DMS153 treated with DMSO at 0.1 percent for 48 hours (cell line): ENCODE measurements around the gene RGS7.
A peak's percentile ranks its signal among the peaks of the same experiment; 100 is the strongest.
"Not testable (repeated sequence)": the region's sequence is repeated elsewhere in the genome, so short reads cannot be mapped to it uniquely, and the experiment has no call there.

ENCODE experiments used
- DNase-seq: peaks from one replicate; lab custom pipeline; 2025; ENCODE audit not compliant: unreplicated experiment; lab: John Stamatoyannopoulos, UW

The RGS7 gene

DNA sequence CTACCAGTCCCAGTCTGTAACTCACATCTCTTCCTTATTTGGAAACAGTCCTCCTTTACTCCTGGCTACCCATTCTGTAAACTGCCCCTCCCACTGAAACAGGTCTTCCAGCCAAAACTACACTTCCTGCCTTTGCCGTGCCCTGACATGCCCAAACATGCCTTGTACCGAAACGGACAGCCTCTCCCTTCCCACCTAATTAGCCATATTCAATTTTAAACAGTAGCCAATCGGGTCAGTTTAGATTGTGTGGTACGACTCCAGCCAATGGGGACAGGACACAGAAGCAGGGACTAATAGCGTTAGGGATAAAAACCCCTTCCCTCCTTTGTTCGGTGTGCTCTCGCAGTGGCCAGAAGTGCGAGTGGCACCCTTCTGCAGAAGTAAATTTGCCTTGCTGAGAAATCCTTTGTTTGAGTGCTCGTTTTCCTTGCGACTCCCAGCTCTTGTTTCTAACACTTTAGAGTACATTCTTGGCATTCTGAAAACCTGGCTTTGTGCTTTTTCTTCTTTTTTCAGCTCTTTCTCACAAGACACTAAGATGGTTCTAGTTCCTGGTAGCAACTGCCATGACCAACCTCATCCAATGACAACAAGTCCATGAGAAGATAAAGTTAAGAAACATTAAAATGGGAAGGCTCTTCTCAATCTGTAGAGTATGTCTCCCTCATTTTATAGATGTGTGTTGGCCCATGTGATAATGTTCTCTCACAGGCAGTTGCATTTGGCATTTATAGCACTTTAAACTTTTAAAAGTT lies 419.9 kb downstream of the RGS7 start:
- DNase-seq: no peak

GRCh38 chr1:240935920-240936319 lies 421.1 kb downstream of the RGS7 start:
- no peak for DNase-seq

DNA sequence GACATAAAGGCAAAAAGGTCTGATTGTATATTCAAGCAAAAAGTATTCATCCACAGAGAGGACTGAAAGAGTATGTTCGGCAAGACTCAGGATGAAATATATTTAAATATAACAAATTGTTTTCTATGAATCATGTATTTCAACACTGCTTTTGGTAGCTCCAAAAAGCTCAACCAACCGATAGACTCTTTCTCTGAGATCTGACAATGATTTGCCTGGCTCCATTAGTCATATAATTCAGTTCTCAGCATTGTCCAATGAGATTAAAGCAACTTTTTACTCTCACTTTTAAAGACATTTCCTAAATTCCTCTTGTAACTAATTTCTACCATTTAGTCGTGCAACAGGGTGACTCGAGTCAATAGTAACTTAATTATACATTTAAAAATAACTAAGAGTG lies 426.0 kb downstream of the RGS7 start:
- no peak for DNase-seq

DNA sequence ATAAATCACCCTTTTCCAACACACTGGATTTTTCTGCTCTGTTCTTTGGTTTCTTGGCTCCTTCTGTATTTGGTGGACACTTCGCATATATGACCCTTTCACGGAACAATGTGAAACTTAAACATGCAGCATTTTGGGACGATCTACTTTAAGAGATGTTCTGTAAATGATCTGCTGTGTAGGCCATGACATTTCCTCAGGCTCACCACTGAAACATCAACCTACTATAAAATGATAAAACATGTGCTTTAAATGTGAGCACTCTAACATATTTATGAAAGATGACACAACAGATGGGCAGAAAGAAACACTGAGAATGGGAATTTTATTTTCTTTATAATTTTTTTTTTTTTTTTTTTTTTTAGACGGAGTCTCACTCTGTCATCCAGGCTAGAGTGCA lies 428.7 kb downstream of the RGS7 start:
- DNase-seq: no peak

DNA sequence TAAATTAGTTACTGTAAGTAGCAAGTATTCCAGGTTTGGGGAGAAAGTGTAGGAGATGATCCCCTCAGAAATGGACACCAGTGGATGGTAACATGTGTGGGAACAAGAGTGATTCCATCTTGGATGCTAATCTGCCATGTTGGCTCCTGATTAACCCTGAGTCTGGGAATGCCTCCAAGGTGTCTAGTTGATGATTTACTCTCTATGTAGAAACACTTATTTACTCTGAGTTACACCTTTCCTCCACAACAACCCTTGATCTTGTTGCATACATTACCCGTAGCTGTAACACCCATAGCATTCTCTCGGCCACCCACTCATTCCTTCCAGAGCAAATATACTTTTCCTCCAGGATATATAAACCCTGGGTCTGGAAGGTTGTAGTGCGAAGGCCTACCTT lies 429.2 kb downstream of the RGS7 start:
- DNase-seq: no peak

DNA sequence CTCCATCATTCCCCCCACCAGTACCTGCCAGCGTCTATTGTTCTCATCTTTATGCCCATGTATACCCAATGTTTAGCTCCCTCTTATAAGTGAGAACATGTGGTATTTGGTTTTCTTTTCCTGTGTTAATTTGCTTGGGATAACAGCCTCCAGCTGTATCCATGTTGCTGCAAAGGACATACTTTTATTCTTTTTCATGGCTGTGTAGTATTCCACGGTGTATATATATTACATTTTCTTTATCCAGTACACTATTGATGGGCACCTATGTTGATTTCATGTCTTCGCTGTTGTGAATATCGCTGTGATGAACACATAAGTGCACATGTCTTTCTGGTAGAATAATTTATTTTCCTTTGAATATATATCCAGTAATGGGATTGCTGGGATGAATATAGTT lies 431.7 kb downstream of the RGS7 start:
- DNase-seq: no peak

DNA sequence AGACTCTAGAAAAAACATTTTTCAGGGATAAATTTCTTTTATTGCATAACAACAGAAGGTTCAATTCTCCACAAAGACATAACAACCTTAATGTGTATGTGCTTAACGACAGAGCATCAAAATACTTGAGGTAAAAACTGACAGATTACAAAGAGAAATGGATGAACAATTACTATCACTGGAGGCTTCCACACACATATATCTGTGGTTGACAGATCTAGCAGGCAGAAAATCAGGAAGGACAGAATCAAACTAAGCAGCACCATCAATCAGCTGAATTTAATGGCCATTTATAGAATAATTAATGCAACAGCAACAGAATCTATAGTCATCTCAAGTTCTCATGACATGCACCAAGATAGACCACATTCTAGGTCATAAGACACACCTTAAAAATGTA lies 439.0 kb downstream of the RGS7 start:
- no peak for DNase-seq

GRCh38 chr1:240914506-240914905 lies 442.5 kb downstream of the RGS7 start:
- DNase-seq: no peak

GRCh38 chr1:240912821-240913220 lies 444.2 kb downstream of the RGS7 start:
- no peak for DNase-seq

- DNase-seq: no peak
Observed at GRCh38 chr1:240909701-240910457, 447.1 kb downstream of the RGS7 start.

DNA sequence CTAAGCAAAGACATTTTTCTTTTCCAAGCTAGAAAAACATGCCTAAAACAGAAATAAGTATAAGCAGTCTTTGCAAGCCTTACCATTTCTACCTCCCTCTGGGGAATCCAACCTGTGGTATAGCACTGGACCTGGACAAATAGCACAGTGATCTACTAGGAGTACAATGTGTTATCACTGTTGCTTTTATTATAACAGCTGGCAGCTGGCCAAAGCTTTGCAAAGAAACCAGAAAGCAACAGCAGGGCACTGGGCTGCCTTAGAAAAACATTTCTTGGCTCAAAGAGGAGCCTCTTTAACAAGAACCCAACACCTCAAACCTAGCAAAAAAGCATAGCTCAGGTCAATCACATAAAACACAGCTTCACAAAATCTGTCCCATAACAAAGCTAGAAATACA lies 450.5 kb downstream of the RGS7 start:
- peak; percentile 77 for DNase-seq

- no peak for DNase-seq
Observed at GRCh38 chr1:240905225-240905765, 451.7 kb downstream of the RGS7 start.

DNA sequence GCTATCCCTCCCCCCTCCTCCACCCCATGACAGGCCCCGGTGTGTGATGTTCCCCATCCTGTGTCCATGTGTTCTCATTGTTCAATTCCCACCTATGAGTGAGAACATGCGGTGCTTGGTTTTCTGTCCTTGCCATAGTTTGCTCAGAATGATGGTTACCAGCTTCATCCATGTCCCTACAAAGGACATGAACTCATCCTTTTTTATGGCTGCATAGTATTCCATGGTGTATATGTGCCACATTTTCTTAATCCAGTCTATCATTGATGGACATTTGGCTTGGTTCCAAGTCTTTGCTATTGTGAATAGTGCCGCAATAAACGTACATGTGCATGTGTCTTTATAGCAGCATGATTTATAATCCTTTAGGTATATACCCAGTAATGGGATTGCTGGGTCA lies 461.6 kb downstream of the RGS7 start:
- not testable (repeated sequence) for DNase-seq

DNA sequence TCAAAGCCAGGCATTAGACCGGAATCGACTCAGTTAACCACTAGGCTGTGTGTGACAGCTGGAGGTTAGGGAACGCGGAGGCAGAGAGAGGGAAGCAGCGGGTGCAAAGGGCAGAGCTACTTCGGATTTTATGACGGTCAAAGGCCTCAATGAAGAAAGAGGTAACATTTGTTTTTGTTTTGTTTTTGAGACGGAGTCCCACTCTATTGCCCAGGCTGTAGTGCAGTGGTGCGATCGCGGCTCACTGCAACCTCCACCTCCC lies 468.3 kb downstream of the RGS7 start:
- DNase-seq: no peak

GRCh38 chr1:240888039-240888786 lies 468.8 kb downstream of the RGS7 start:
- DNase-seq: peak; percentile 68

GRCh38 chr1:240883490-240883889 lies 473.5 kb downstream of the RGS7 start:
- DNase-seq: no peak

DNA sequence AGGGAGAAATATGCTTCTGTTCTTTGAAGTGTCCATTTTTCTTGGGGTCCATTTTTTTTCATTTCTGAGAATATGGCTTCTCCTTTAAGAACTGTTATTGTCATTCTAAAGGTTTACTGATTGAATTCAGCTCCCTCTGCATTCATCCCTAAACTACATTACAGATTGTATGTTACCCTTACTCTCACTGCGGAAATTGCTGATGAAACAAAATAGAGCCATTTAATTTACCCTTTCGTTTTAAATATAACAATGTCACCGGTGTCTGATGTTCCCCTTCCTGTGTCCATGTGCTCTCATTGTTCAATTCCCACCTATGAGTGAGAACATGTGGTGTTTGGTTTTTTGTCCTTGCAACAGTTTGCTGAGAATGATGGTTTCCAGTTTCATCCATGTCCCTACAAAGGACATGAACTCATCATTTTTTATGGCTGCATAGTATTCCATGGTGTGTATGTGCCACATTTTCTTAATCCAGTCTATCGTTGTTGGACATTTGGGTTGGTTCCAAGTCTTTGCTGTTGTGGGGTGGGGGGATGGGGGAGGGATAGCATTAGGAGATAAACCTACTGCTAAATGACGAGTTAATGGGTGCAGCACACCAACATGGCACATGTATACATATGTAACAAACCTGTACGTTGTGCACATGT lies 474.2 kb downstream of the RGS7 start:
- DNase-seq: not testable (repeated sequence)

- no peak for DNase-seq
Observed at GRCh38 chr1:240878631-240879030, 478.4 kb downstream of the RGS7 start.

GRCh38 chr1:240877605-240878004 lies 479.4 kb downstream of the RGS7 start:
- no peak for DNase-seq

DNA sequence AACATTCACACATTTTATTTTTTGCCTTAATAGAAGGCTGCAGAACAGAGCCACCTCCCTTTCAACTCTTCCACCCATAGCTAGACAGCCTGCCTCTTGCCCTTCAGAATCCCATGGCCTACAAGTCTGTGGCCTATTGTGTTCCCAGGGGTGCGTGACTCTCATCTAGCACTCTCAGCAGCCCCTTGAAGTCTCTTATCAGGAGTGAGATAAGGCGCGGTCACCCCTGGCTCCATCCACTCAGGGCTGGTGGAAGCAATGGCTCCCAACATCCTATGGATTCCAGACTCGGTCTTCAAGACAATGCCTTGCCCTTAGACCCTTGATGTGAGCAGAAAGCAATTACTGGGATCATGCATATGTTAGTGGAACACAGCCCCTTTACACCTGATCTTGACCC lies 480.9 kb downstream of the RGS7 start:
- no peak for DNase-seq

GRCh38 chr1:240869071-240869470 lies 487.9 kb downstream of the RGS7 start:
- no peak for DNase-seq
